Liver (tissue), 9 donors: ENCODE data around the gene NBEA. TPM values are rescaled to one million over a fixed set of nuclear protein-coding genes. Genes with fewer than 3 reads are reported as not detected.

Experiments used
- DNase-seq: peaks from one replicate; pipeline ENCODE4 v3.0.0-alpha.2; 2017; ENCODE audit warnings: low spot score
- H3K27ac ChIP-seq, 2 donors: one replicate each; pipeline ENCODE4 v1.7.0; 2013; ENCODE audit warnings: inconsistent platforms in 2 of 2, low read length in 2 of 2, control low read depth in 1 of 2, low read depth in 1 of 2, mild to moderate bottlenecking in 1 of 2
- H3K27me3 ChIP-seq, 4 donors: one replicate each; pipeline versions ENCODE4 v1.6.1 to v1.7.0; 2013; ENCODE audit warnings: low read length in 3 of 4, inconsistent platforms in 1 of 4, mild to moderate bottlenecking in 1 of 4, moderate library complexity in 1 of 4; ENCODE audit not compliant: control insufficient read depth in 4 of 4, insufficient read depth in 4 of 4
- H3K36me3 ChIP-seq, 4 donors: one replicate each; pipeline versions ENCODE4 v1.6.1 to v1.7.0; 2013; ENCODE audit warnings: low read length in 3 of 4, mild to moderate bottlenecking in 3 of 4, low read depth in 1 of 4, moderate library complexity in 1 of 4; ENCODE audit not compliant: control insufficient read depth in 4 of 4, insufficient read depth in 3 of 4
- H3K4me1 ChIP-seq, 4 donors: one replicate each; pipeline versions ENCODE4 v1.6.1 to v1.7.0; 2013; ENCODE audit warnings: low read length in 3 of 4, mild to moderate bottlenecking in 3 of 4, moderate library complexity in 1 of 4; ENCODE audit not compliant: control insufficient read depth in 4 of 4, insufficient read depth in 4 of 4
- H3K4me3 ChIP-seq, 3 donors: one replicate each; pipeline versions ENCODE4 v1.6.1 to v1.7.0; 2013; ENCODE audit warnings: low read length in 3 of 3, control low read depth in 1 of 3, low read depth in 1 of 3, mild to moderate bottlenecking in 1 of 3
- H3K9ac ChIP-seq, 2 donors: one replicate each; pipeline ENCODE4 v1.7.0; 2013; ENCODE audit warnings: low read length in 2 of 2, mild to moderate bottlenecking in 2 of 2, moderate library complexity in 2 of 2, control low read depth in 1 of 2, low read depth in 1 of 2
- H3K9me3 ChIP-seq, 4 donors: one replicate each; pipeline versions ENCODE4 v1.6.1 to v1.7.0; 2013; ENCODE audit warnings: low read length in 3 of 4; ENCODE audit not compliant: control insufficient read depth in 4 of 4
- EGR1 ChIP-seq, 2 donors: IDR thresholded peaks; 2 replicates each; pipeline ENCODE4 v1.6.1; 2016 to 2018; ENCODE audit warnings: antibody characterized with exemption in 2 of 2, low read depth in 2 of 2
- FOXA1 ChIP-seq: IDR thresholded peaks from 2 replicates; pipeline ENCODE4 v1.6.1; 2016; ENCODE audit warnings: antibody characterized with exemption
- FOXA2 ChIP-seq: IDR thresholded peaks from 2 replicates; pipeline ENCODE4 v1.6.1; 2016; ENCODE audit warnings: antibody characterized with exemption
- JUND ChIP-seq, 2 donors: IDR thresholded peaks; 2 replicates each; pipeline ENCODE4 v1.6.1; 2016; ENCODE audit warnings: antibody characterized with exemption in 2 of 2
- MAX ChIP-seq: IDR thresholded peaks from 2 replicates; pipeline ENCODE4 v1.6.1; 2016; ENCODE audit warnings: antibody characterized with exemption
- NR2F2 ChIP-seq: IDR thresholded peaks from 2 replicates; pipeline ENCODE4 v1.6.1; 2016; ENCODE audit warnings: antibody characterized with exemption
- RAD21 ChIP-seq, 2 donors: IDR thresholded peaks; 2 replicates each; pipeline ENCODE4 v1.6.1; 2016; ENCODE audit warnings: antibody characterized with exemption in 2 of 2, mild to moderate bottlenecking in 2 of 2
- RXRA ChIP-seq, 2 donors: IDR thresholded peaks; 2 replicates each; pipeline ENCODE4 v1.6.1; 2017 to 2018; ENCODE audit warnings: antibody characterized with exemption in 2 of 2, mild to moderate bottlenecking in 1 of 2
- SP1 ChIP-seq: IDR thresholded peaks from 2 replicates; pipeline ENCODE4 v1.6.1; 2018; ENCODE audit warnings: antibody characterized with exemption, mild to moderate bottlenecking
- TAF1 ChIP-seq: conservative IDR thresholded peaks from 2 replicates; pipeline ENCODE4 v1.6.1; 2016; ENCODE audit warnings: antibody characterized with exemption, mild to moderate bottlenecking
- YY1 ChIP-seq: IDR thresholded peaks from 2 replicates; pipeline ENCODE4 v1.6.1; 2016; ENCODE audit warnings: antibody characterized with exemption, mild to moderate bottlenecking
- WGBS: extraction: QIAGEN DNeasy Blood & Tissue Kit; methylation state at CpG from one replicate; pipeline ENCODE4 v1.1.7; 2013; 5-methylcytosine and 5-hydroxymethylcytosine counted together
- polyA plus RNA-seq, 2 donors: library from polyadenylated mRNA; stranded (reverse) in 1 of 2; unstranded in 1 of 2; fragments of 200-250 nt in 1 of 2; fragments of >200 nt in 1 of 2; fragmentation: Nextera tagmentation in 1 of 2; extraction: Ambion mirVana in 1 of 2; gene quantifications; one replicate each; pipeline versions ENCODE4 v1.2.1 to v1.2.3, GENCODE V29; 2013 to 2015
- total RNA-seq, 2 donors: library from RNA; depleted of rRNA; stranded (reverse); fragments of >200 nt; gene quantifications; one replicate each; pipeline ENCODE4 v1.2.3, GENCODE V29; 2014
- TF ChIP-seq, protein P1 (sequence below): IDR thresholded peaks from 2 replicates; pipeline ENCODE4 v1.6.1; 2016; ENCODE audit warnings: antibody characterized with exemption, mild to moderate bottlenecking
- TF ChIP-seq, protein P2 (sequence below): fragments of 150-350 bp; IDR thresholded peaks from 2 replicates; pipeline ENCODE4 v1.5.1; 2017; ENCODE audit warnings: improper control_type of control experiment, low read depth, low read length; ENCODE audit not compliant: missing input control
- TF ChIP-seq, protein P3 (sequence below): IDR thresholded peaks from 2 replicates; pipeline ENCODE4 v1.6.1; 2016; ENCODE audit warnings: antibody characterized with exemption
- TF ChIP-seq, protein P4 (sequence below): IDR thresholded peaks from 2 replicates; pipeline ENCODE4 v1.6.1; 2016; ENCODE audit warnings: antibody characterized with exemption
- donor health status: healthy.
- donor health status: healthy.
- donor health status: healthy.
- donor health status: healthy.
- donor health status: healthy.

NBEA gene
- total and polyA plus RNA-seq, 4 donors: 0.24 to 3.5 (median 1.4) TPM

- Histone ChIP-seq H3K9me3 (no peaks in the 10 kb centered on the region), H3K27ac (no peak overlapping the region), H3K4me1 (no peaks in the 10 kb centered on the region), H3K27me3 (no peaks in the 10 kb centered on the region), H3K4me3 (no peak overlapping the region), H3K36me3 (no peaks in the 10 kb centered on the region), H3K9ac (no peak overlapping the region)
- no peak for DNase-seq
- TF ChIP-seq FOXA1: no peak
- TF ChIP-seq FOXA2: no peak
- TF ChIP-seq JUND (IDR thresholded peaks at IDR 0.05): no peak
- TF ChIP-seq, protein P1, sequence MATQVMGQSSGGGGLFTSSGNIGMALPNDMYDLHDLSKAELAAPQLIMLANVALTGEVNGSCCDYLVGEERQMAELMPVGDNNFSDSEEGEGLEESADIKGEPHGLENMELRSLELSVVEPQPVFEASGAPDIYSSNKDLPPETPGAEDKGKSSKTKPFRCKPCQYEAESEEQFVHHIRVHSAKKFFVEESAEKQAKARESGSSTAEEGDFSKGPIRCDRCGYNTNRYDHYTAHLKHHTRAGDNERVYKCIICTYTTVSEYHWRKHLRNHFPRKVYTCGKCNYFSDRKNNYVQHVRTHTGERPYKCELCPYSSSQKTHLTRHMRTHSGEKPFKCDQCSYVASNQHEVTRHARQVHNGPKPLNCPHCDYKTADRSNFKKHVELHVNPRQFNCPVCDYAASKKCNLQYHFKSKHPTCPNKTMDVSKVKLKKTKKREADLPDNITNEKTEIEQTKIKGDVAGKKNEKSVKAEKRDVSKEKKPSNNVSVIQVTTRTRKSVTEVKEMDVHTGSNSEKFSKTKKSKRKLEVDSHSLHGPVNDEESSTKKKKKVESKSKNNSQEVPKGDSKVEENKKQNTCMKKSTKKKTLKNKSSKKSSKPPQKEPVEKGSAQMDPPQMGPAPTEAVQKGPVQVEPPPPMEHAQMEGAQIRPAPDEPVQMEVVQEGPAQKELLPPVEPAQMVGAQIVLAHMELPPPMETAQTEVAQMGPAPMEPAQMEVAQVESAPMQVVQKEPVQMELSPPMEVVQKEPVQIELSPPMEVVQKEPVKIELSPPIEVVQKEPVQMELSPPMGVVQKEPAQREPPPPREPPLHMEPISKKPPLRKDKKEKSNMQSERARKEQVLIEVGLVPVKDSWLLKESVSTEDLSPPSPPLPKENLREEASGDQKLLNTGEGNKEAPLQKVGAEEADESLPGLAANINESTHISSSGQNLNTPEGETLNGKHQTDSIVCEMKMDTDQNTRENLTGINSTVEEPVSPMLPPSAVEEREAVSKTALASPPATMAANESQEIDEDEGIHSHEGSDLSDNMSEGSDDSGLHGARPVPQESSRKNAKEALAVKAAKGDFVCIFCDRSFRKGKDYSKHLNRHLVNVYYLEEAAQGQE: no peak
- WGBS: 89% methylated on average over 4 of the region's 4 CpGs
These were observed 269.9 kb downstream of the NBEA start for GRCh38 chr13:35211949-35212348.

DNA sequence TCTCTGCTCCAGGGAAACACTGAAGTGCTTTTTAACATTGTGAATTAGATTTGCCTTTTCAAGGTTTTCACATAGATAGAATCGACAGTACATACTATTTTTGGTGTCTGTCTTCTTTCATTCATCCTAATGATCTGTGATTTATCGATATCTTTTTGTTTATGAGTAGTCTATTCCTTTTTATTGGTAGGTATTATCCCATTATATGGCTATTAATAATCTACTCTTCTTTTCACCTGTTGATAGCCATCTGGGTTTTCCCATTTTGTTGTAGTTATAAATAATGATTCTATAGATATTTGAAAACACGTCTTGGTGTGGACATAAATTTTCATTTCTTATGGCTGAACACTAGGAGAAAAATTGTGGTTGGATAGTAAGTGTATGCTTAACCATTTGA lies 271.8 kb downstream of the NBEA start:
- TF ChIP-seq, protein P1: no peak
- TF ChIP-seq EGR1 (IDR thresholded peaks at IDR 0.05; ENCODE audit: low read depth in 2 of 2) (no peak), SP1 (no peak), RAD21 (IDR thresholded peaks at IDR 0.05) (no peak), MAX (no peak), YY1 (no peak), TAF1 (no peak), NR2F2 (no peak), JUND (IDR thresholded peaks at IDR 0.05) (no peak), FOXA1 (no peak), FOXA2 (no peak), RXRA (IDR thresholded peaks at IDR 0.05) (no peak)
- TF ChIP-seq, protein P2, sequence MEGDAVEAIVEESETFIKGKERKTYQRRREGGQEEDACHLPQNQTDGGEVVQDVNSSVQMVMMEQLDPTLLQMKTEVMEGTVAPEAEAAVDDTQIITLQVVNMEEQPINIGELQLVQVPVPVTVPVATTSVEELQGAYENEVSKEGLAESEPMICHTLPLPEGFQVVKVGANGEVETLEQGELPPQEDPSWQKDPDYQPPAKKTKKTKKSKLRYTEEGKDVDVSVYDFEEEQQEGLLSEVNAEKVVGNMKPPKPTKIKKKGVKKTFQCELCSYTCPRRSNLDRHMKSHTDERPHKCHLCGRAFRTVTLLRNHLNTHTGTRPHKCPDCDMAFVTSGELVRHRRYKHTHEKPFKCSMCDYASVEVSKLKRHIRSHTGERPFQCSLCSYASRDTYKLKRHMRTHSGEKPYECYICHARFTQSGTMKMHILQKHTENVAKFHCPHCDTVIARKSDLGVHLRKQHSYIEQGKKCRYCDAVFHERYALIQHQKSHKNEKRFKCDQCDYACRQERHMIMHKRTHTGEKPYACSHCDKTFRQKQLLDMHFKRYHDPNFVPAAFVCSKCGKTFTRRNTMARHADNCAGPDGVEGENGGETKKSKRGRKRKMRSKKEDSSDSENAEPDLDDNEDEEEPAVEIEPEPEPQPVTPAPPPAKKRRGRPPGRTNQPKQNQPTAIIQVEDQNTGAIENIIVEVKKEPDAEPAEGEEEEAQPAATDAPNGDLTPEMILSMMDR: no peak
- TF ChIP-seq, protein P3, sequence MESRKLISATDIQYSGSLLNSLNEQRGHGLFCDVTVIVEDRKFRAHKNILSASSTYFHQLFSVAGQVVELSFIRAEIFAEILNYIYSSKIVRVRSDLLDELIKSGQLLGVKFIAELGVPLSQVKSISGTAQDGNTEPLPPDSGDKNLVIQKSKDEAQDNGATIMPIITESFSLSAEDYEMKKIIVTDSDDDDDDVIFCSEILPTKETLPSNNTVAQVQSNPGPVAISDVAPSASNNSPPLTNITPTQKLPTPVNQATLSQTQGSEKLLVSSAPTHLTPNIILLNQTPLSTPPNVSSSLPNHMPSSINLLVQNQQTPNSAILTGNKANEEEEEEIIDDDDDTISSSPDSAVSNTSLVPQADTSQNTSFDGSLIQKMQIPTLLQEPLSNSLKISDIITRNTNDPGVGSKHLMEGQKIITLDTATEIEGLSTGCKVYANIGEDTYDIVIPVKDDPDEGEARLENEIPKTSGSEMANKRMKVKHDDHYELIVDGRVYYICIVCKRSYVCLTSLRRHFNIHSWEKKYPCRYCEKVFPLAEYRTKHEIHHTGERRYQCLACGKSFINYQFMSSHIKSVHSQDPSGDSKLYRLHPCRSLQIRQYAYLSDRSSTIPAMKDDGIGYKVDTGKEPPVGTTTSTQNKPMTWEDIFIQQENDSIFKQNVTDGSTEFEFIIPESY: no peak
- TF ChIP-seq, protein P4, sequence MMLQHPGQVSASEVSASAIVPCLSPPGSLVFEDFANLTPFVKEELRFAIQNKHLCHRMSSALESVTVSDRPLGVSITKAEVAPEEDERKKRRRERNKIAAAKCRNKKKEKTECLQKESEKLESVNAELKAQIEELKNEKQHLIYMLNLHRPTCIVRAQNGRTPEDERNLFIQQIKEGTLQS: no peak
- 87% methylated on average over 3 of the region's 3 CpGs for WGBS
- H3K27me3 ChIP-seq: no peaks in the 10 kb centered on the region

More for the DNA sequence above, 271.8 kb downstream of the NBEA start:
- Histone ChIP-seq H3K4me1 (no peaks in the 10 kb centered on the region), H3K9ac (no peak overlapping the region), H3K36me3 (no peaks in the 10 kb centered on the region), H3K27ac (no peak overlapping the region), H3K9me3 (no peaks in the 10 kb centered on the region), H3K4me3 (no peak overlapping the region)
- DNase-seq: no peak
